ENCODE measurements around the gene GALNT2.
A peak's percentile ranks its signal among the peaks of the same experiment; 100 is the strongest.

The GALNT2 gene

DNA sequence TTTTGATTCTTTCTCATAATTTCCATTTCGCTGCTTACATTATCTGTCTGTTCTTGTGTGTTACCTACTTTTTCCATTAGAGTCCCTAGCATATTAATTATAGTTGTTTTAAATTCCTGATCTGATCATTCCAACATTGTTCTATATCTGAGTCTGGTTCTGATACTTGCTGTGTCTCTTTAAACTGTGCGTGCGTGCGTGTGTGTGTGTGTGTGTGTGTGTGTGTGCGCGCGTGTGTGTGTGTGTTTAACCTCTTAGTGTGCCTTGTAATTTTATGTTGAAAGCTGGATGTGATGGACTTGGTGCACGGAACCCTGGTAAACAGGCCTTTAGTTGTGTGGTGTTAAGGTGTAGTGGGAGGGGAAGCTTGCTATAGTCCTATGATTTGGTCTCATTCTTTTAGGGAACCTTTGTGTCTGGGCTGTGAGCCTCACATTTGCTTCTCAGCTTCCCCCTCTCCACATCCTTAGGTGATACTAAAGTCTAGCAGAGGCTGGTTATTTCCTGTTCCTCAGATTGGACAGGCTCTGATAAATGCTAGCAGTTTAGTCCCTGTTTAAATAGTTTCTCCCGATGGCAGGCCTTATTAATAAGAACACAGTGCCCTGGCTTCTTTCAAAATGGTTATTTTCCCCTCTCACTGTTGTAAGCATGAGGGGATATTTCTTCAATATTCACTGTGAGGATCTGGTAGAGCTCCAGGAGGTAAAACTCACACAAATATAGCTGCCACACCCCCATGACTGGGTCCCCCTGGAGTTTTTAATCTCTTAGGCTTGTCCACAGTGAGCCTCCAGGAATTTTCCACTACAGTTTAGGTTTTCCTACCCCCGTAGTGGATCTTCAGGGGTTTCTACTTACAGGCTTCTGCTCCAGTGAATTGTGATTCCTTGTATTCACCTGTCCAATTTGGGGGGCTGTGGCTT is 118.3 kb downstream of the GALNT2 start:
- peak; percentile 12 to 18 for DNase-seq
- no peak for TF ChIP-seq GATA1 (IDR thresholded peaks at IDR 0.05; ENCODE audit: low read depth, low read length)
- TF ChIP-seq POLR2A (IDR thresholded peaks at IDR 0.05; ENCODE audit: low read length): no peak

DNA sequence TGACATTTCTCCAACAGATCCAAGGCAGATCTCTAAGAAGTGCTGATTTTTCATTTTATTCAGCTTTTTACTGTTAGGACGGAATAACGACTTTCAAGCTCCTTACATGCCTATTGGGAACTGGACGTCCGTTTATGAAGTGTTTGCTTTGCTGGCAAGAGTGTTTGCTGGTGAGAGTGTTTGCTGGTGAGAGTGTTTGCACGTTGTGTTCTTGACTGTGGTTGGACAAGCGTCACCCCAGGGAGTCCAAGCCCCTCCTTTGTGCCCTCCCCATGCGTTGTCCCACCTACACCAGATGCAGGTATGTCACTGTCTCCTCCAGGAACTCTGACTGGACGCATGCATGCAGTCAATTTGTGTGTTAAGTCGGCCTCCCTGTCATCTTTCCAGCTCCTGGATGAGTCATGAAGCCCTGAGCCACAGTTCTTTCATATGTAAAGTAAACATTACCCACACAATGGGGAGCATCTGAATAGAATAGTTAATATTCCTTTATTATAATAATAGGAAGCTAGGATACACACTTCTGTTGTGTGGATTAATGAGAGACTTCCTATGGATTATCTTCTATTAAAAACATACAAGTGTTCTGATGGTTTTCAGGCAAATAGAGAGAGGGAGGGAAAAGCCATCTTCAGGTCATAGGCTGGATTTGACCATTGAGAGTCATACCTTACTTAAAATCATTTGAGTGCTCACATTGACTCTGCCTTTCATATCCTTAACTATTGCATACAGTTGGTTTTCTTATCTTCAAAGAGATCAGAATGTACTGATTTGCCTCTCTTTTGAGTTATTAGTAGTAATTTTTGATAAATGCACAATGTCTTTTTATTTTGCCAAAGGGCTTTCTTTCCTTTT is 119.2 kb downstream of the GALNT2 start:
- DNase-seq: peak in 1 of 2 experiments; percentile 39
- no peak for TF ChIP-seq POLR2A (IDR thresholded peaks at IDR 0.05; ENCODE audit: low read length)
- no peak for TF ChIP-seq GATA1 (IDR thresholded peaks at IDR 0.05; ENCODE audit: low read depth, low read length)

DNA sequence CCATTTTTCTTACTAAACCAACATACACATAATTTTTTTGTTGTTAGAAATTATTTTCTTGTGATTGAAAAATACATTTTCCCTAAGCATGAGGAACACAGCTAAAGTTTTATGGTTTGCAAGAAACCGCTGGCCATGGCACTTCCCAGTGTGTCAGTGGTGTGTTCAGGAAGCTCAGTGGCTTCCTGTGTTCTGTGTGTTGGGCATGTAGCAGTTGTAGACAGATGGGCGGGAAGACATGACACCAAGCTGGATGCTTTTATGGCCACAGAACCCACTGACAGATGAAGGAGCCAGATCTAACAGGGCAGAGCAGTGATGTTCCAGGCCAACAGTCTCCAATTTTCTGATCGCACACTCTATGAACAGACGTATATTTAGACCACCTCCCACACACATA is 119.8 kb downstream of the GALNT2 start:
- TF ChIP-seq POLR2A (IDR thresholded peaks at IDR 0.05; ENCODE audit: low read length): no peak
- TF ChIP-seq GATA1 (IDR thresholded peaks at IDR 0.05; ENCODE audit: low read depth, low read length): no peak
- DNase-seq: no peak

DNA sequence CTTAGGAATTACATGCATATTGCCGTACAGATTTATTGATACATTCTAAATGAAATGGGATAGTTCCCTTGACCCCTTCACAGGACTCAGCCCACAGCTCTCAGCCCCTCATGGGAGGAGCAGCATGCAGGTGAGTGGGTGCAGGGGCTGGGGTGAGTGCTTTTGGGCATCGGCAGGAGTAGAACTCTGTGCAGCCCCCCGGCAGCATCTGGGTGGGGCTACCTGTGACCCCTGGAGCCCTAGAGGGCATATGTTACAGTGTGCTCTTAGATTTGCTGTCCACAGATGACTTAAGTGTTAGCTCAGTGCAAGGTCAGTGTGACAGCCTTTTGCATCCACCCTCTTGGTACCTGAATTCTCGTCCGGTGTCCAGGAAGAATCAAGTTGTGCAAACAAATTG is 120.3 kb downstream of the GALNT2 start:
- TF ChIP-seq GATA1 (IDR thresholded peaks at IDR 0.05; ENCODE audit: low read depth, low read length) (no peak), POLR2A (IDR thresholded peaks at IDR 0.05; ENCODE audit: low read length) (no peak)
- DNase-seq: no peak

DNA sequence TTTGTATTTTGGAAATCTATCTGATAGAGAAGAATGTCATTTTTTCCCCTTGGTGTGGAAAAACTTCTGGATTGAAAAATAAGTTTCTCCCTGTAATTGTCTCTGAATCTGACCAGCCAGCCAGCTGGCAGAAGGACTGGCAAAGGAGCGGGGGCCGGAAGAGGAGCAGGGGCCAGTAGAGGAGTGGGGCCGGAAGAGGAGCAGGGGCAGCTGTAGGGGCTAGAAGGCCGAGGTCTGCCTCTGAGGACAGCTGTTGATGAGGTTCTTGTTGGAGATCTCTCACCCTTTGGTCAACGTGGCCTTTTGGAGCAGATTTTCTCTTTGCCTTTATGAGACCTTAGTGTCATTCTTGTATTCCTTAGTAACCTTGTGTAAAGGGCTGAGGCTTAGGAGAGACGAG is 121.8 kb downstream of the GALNT2 start:
- no peak for TF ChIP-seq GATA1 (IDR thresholded peaks at IDR 0.05; ENCODE audit: low read depth, low read length)

DNA sequence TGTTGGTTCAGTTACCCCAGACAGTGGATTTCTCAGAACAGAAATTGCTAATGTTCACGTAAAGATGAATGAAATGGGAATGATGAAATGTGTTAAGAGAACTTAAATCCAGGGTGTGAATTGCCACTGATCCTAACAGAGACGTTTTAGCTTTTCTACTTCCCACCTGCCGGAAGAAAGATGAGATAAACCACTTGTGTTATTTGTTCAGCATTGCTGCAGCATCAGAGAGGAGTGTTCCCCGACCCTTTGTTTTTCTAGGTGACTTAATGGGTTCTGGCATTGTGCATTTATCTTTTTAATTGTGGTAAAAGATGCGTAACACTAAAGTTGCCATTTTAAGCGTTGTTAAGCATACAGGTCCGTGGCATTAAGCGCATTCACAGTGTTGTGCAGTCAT is 122.3 kb downstream of the GALNT2 start:
- DNase-seq: no peak
- no peak for TF ChIP-seq POLR2A (IDR thresholded peaks at IDR 0.05; ENCODE audit: low read length)
- TF ChIP-seq GATA1 (IDR thresholded peaks at IDR 0.05; ENCODE audit: low read depth, low read length): no peak

More for the DNA sequence above, 121.8 kb downstream of the GALNT2 start:
- no peak for DNase-seq

DNA sequence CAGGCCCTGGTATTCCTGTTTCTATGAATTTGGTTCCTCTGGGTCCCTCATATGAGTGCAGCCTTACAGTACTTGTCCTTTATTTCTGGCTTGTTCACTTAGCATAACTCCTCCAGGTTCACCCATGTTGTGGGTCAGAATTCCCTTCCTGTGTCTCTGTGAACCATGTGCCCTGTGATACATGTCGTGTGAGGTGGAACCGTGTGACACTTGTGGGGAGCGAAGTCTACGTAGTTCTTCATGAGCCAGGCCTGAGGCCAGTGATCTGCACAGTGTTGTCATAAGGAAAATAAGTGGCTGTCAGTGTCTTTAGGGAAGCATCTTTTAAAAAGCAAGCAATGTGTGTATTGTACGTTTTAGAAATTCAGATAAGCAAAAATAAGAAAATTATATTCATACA is 122.8 kb downstream of the GALNT2 start:
- TF ChIP-seq GATA1 (IDR thresholded peaks at IDR 0.05; ENCODE audit: low read depth, low read length): no peak
- no peak for TF ChIP-seq POLR2A (IDR thresholded peaks at IDR 0.05; ENCODE audit: low read length)

DNA sequence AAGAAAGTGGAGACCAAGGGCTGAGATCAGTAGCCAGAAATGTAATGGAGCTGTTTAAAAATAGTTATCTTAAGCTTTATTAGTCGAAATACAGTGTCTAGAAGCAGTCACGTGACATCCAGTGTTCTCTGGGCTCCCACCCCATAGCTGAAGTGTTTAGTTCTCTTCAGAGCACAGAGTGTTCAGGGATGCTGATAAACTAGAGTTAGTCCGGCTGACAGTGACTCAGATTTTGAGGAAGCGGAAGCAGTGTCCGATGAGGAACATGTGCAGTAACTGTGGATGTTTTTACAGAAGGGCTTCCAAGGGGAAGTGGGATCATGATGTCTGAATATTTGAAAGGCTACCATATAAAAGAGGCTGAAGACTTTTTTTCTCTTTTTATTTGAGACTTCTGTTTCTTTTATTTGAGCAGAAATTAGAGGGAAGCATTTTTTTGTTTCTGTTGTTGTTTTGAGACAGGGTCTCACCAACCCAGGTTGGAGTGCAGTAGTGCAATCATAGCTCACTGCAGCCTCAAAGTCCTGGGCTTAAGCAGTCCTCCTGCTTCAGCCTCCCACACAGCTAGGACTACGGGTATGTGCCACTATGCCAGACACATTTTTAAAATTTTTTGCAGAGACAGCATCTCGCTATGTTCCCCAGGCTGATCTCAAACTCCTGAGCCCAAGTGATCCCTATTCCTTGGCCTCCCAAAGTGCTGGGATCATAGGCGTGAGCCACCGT is 124.2 kb downstream of the GALNT2 start:
- DNase-seq: peak; percentile 38 to 59

More for the DNA sequence above, 122.8 kb downstream of the GALNT2 start:
- DNase-seq: no peak

DNA sequence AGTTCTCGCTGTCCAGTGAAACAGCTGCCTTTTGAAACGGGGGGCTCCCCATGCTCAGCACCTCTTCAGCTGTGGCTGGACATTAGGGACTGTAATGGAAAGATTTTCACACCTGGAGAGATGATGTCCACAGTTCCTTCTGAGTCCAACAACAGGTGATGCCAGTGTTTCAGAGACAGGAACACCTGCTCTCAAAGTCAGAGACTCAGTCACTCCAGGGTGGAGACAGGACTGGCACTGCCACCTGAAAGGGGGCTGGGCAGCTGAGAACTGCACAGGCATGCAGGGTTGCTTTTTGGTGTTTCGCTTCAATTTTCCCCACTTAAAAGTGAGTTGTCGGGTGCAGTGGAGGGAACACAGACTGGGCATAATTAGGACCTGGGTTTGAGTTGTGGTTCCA is 124.8 kb downstream of the GALNT2 start:
- no peak for DNase-seq

More for the DNA sequence above, 124.2 kb downstream of the GALNT2 start:
- no peak for TF ChIP-seq GATA1 (IDR thresholded peaks at IDR 0.05; ENCODE audit: low read depth, low read length)
- TF ChIP-seq POLR2A (IDR thresholded peaks at IDR 0.05; ENCODE audit: low read length): no peak

DNA sequence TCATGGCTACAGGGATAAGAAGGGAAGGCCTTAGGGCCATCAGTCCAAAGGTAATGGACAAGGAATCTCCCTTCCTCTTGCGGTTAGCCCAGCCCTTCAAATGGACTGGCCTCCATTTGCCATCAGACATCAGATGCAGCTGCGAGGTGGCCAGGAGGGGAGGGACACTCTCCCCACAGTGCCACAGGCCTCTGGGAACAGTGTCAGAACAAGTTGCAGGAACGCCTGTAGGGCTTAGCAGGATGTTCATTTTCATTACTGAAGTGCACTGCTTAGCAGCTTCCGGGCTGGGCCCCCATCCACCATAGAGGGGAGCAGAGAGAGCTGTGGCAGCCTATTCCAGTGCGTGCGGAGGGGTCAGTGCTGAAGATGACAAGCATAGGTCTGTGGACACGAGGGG is 127.5 kb downstream of the GALNT2 start:
- no peak for TF ChIP-seq GATA1 (IDR thresholded peaks at IDR 0.05; ENCODE audit: low read depth, low read length)
- no peak for TF ChIP-seq POLR2A (IDR thresholded peaks at IDR 0.05; ENCODE audit: low read length)
- no peak for DNase-seq

More for the DNA sequence above, 124.8 kb downstream of the GALNT2 start:
- TF ChIP-seq GATA1 (IDR thresholded peaks at IDR 0.05; ENCODE audit: low read depth, low read length) (no peak), POLR2A (IDR thresholded peaks at IDR 0.05; ENCODE audit: low read length) (no peak)

DNA sequence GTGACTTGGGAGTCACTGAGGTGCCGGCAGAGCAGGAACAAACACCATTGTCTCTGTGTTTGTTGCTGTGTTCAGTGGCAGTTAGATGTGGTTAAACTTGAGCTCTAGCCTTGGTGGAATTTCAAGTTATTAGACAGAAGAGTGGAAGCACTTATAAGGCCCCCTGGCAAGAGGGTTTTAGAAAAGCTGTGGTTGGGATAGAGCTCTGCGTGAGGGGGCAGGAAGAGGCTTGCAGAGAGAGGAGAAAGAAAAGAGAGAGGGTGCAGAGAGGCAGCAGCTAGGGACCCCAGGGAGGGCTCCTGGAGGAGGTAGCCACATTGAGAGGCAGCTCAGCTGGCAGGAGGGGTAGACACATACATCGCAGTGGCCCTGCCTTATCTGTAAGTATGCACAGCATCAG is 128.2 kb downstream of the GALNT2 start:
- DNase-seq: no peak
- TF ChIP-seq POLR2A (IDR thresholded peaks at IDR 0.05; ENCODE audit: low read length) (no peak), GATA1 (IDR thresholded peaks at IDR 0.05; ENCODE audit: low read depth, low read length) (no peak)

DNA sequence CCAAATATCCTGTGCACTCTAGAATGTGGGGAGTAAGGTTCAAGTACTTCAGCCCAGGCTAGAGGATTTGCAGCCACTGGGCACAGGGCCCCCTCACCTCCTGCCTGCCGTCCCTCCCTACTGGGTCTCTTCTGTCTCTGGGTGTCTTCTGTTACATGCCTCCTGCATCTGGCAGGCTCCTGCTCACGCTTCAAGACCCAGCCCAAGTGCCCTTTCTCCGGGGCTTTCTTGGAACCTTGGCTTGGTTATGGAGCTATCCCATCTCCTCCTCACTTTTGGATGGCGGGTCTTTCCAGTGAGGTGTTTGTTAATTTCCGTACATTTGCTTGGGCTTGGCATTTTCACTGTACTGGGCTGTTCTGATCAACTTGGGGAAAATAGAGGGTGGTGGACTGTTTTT is 129.0 kb downstream of the GALNT2 start:
- no peak for DNase-seq
- TF ChIP-seq GATA1 (IDR thresholded peaks at IDR 0.05; ENCODE audit: low read depth, low read length) (no peak), POLR2A (IDR thresholded peaks at IDR 0.05; ENCODE audit: low read length) (no peak)

DNA sequence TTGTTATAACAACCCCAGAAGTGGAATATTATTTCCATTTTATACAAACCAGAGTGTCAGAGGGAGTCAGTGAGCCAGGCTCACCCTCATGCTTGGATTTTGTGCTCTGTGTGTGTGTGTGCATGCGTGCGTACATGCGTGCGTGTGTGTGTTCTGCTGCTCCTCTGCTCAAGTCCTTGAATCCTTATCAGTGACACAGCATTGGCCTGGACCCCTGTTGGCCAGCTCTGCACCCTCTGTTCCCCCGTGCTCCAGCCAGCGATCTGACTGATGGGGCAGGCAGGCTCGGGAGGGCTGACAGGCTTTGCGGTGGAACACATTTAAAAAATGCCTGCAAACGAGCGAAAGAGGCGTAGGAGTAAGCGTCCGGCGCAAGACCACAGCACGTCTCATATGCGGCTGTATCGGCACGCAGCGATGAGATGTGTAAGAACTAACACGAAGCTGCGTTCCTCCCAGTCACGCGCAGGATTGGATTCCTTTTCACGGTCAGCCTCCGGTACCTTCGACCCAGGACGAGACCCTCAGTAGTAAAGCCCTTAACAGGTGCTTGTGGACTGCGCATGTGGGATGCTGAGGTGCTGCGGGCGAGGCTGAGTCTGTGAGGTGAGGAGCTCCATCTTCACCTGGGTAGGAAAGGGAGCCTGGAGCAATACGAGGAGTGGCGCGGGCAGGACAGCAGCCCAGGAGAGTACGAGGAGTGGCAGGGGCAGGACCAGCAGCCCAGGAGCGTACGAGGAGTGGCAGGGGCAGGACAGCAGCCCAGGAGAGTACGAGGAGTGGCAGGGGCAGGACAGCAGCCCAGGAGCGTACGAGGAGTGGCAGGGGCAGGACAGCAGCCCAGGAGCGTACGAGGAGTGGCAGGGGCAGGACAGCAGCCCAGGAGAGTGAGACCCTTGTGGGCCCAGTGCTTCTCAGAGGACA is 130.9 kb downstream of the GALNT2 start:
- TF ChIP-seq POLR2A (IDR thresholded peaks at IDR 0.05; ENCODE audit: low read length): no peak
- TF ChIP-seq GATA1 (IDR thresholded peaks at IDR 0.05; ENCODE audit: low read depth, low read length): no peak
- DNase-seq: no peak
